HUES64 (cell line): ENCODE data around the gene TACR2.

Experiments used
- H3K27ac ChIP-seq: 2 replicates; pipeline ENCODE4 v1.7.0; 2013; ENCODE audit warnings: low read depth, low read length, inconsistent platforms
- H3K27me3 ChIP-seq: 2 replicates; pipeline ENCODE4 v1.6.1; 2013; ENCODE audit warnings: mild to moderate bottlenecking, low read length; ENCODE audit not compliant: insufficient read depth
- H3K36me3 ChIP-seq: 2 replicates; pipeline ENCODE4 v1.6.1; 2013; ENCODE audit warnings: mild to moderate bottlenecking, low read length; ENCODE audit not compliant: insufficient read depth
- H3K4me1 ChIP-seq: 2 replicates; pipeline ENCODE4 v1.6.1; 2013; ENCODE audit warnings: mild to moderate bottlenecking, low read length, moderate library complexity; ENCODE audit not compliant: insufficient read depth
- H3K4me3 ChIP-seq: 2 replicates; pipeline ENCODE4 v1.5.1; 2013; ENCODE audit warnings: mild to moderate bottlenecking, low read length, moderate library complexity
- H3K9ac ChIP-seq: 2 replicates; pipeline ENCODE4 v1.6.1; 2013; ENCODE audit warnings: mild to moderate bottlenecking, low read depth, low read length
- H3K9me3 ChIP-seq: 2 replicates; pipeline ENCODE4 v1.6.1; 2013; ENCODE audit warnings: low read depth, low read length; ENCODE audit not compliant: insufficient read depth
- WGBS: fragments of 150-250, 120-280 bp; methylation state at CpG from one replicate; pipeline ENCODE4 v1.1.7; 2013; ENCODE audit warnings: missing lambda C conversion rate; 5-methylcytosine and 5-hydroxymethylcytosine counted together

Gene TACR2

GRCh38 chr10:69379800-69380199, 36.9 kb downstream of the TACR2 start:
- H3K9ac ChIP-seq = no peak overlapping the region
- WGBS = 97% methylated on average over 16 of the region's 16 CpGs

GRCh38 chr10:69377933-69378332, 38.8 kb downstream of the TACR2 start:
- WGBS = 81% methylated on average over 3 of the region's 3 CpGs
- Histone ChIP-seq H3K27ac (no peak overlapping the region), H3K27me3 (no peaks in the 10 kb centered on the region)

More at GRCh38 chr10:69379800-69380199, 36.9 kb downstream of the TACR2 start:
- peaks cover 12% of the 10 kb centered on the region; the same call in 1 of the 2 replicates for H3K4me1 ChIP-seq
- peaks cover 78% of the 10 kb centered on the region for H3K36me3 ChIP-seq
- no peaks in the 10 kb centered on the region for H3K9me3 ChIP-seq
- no peak overlapping the region for H3K4me3 ChIP-seq
- no peak overlapping the region for H3K27ac ChIP-seq
- no peaks in the 10 kb centered on the region for H3K27me3 ChIP-seq

GRCh38 chr10:69377191-69377590, 39.5 kb downstream of the TACR2 start:
- no peak overlapping the region for H3K27ac ChIP-seq
- no peak overlapping the region for H3K4me3 ChIP-seq
- no peak overlapping the region for H3K9ac ChIP-seq
- 92% methylated on average over 6 of the region's 6 CpGs for WGBS
- no peaks in the 10 kb centered on the region for H3K27me3 ChIP-seq
- peaks cover 64% of the 10 kb centered on the region for H3K36me3 ChIP-seq
- no peaks in the 10 kb centered on the region for H3K9me3 ChIP-seq
- peaks cover 12% of the 10 kb centered on the region; the same call in 1 of the 2 replicates for H3K4me1 ChIP-seq

More at GRCh38 chr10:69377933-69378332, 38.8 kb downstream of the TACR2 start:
- Histone ChIP-seq H3K9me3 (no peaks in the 10 kb centered on the region), H3K36me3 (peaks cover 66% of the 10 kb centered on the region), H3K9ac (no peak overlapping the region), H3K4me1 (peaks cover 12% of the 10 kb centered on the region; the same call in 1 of the 2 replicates), H3K4me3 (no peak overlapping the region)

- H3K27me3 ChIP-seq = no peaks in the 10 kb centered on the region
- no peaks in the 10 kb centered on the region for H3K9me3 ChIP-seq
- H3K4me1 ChIP-seq = peaks cover 12% of the 10 kb centered on the region; the same call in 1 of the 2 replicates
- H3K27ac ChIP-seq = no peak overlapping the region
- no peak overlapping the region for H3K9ac ChIP-seq
- peaks cover 64% of the 10 kb centered on the region for H3K36me3 ChIP-seq
- WGBS = 95% methylated on average over 11 of the region's 11 CpGs
- H3K4me3 ChIP-seq = no peak overlapping the region
These were observed 40.1 kb downstream of the TACR2 start for GRCh38 chr10:69376662-69377061.

- Histone ChIP-seq H3K4me3 (no peak overlapping the region), H3K27ac (peak overlapping the region; percentile 76), H3K36me3 (peaks cover 70% of the 10 kb centered on the region), H3K4me1 (peaks cover 12% of the 10 kb centered on the region; the same call in 1 of the 2 replicates), H3K27me3 (no peaks in the 10 kb centered on the region), H3K9ac (peak overlapping the region; percentile 17; the same call in 1 of the 2 replicates), H3K9me3 (no peaks in the 10 kb centered on the region)
- WGBS = 68% methylated on average over 18 of the region's 19 CpGs
These were observed 41.2 kb downstream of the TACR2 start for GRCh38 chr10:69375307-69376151.

GRCh38 chr10:69374931-69375306, 41.8 kb downstream of the TACR2 start:
- peaks cover 70% of the 10 kb centered on the region for H3K36me3 ChIP-seq
- 92% methylated on average over 2 of the region's 2 CpGs for WGBS
- H3K9me3 ChIP-seq = no peaks in the 10 kb centered on the region
- H3K4me3 ChIP-seq = no peak overlapping the region
- H3K27me3 ChIP-seq = no peaks in the 10 kb centered on the region
- peak overlapping the region; percentile 17; the same call in 1 of the 2 replicates for H3K9ac ChIP-seq
- peak overlapping the region; percentile 76 for H3K27ac ChIP-seq
- peaks cover 12% of the 10 kb centered on the region; the same call in 1 of the 2 replicates for H3K4me1 ChIP-seq

GRCh38 chr10:69374242-69374641, 42.5 kb downstream of the TACR2 start:
- WGBS = 92% methylated on average over 13 of the region's 13 CpGs
- Histone ChIP-seq H3K36me3 (peaks cover 69% of the 10 kb centered on the region), H3K9ac (no peak overlapping the region), H3K4me3 (no peak overlapping the region), H3K9me3 (no peaks in the 10 kb centered on the region), H3K27me3 (no peaks in the 10 kb centered on the region), H3K27ac (no peak overlapping the region), H3K4me1 (peaks cover 12% of the 10 kb centered on the region; the same call in 1 of the 2 replicates)

GRCh38 chr10:69372126-69372980, 44.4 kb downstream of the TACR2 start:
- no peak overlapping the region for H3K27ac ChIP-seq
- H3K9ac ChIP-seq = no peak overlapping the region
- H3K4me1 ChIP-seq = peaks cover 12% of the 10 kb centered on the region; the same call in 1 of the 2 replicates
- 91% methylated on average over 9 of the region's 9 CpGs for WGBS
- no peaks in the 10 kb centered on the region for H3K27me3 ChIP-seq
- H3K9me3 ChIP-seq = no peaks in the 10 kb centered on the region
- H3K36me3 ChIP-seq = peaks cover 68% of the 10 kb centered on the region
- H3K4me3 ChIP-seq = no peak overlapping the region

GRCh38 chr10:69367469-69367868, 49.2 kb downstream of the TACR2 start:
- 86% methylated on average over 4 of the region's 4 CpGs for WGBS
- Histone ChIP-seq H3K4me1 (no peaks in the 10 kb centered on the region), H3K9ac (no peak overlapping the region), H3K4me3 (no peak overlapping the region), H3K36me3 (peaks cover 89% of the 10 kb centered on the region), H3K27ac (no peak overlapping the region), H3K9me3 (no peaks in the 10 kb centered on the region), H3K27me3 (no peaks in the 10 kb centered on the region)

GRCh38 chr10:69366738-69367137, 50.0 kb downstream of the TACR2 start:
- Histone ChIP-seq H3K27me3 (no peaks in the 10 kb centered on the region), H3K36me3 (peaks cover 88% of the 10 kb centered on the region), H3K9me3 (no peaks in the 10 kb centered on the region), H3K9ac (no peak overlapping the region), H3K4me1 (no peaks in the 10 kb centered on the region), H3K4me3 (no peak overlapping the region), H3K27ac (no peak overlapping the region)
- WGBS = 97% methylated on average over 5 of the region's 5 CpGs
